HL-60 (cell line): Measurements from ENCODE around the gene HORMAD2.

Experiments
- CTCF ChIP-seq: IDR thresholded peaks from one replicate; pipeline ENCODE4 v1.5.1; 2011; ENCODE audit warnings: low read length, control low read depth, inconsistent platforms; ENCODE audit not compliant: insufficient read depth
- TF ChIP-seq, protein P1 (sequence below): IDR thresholded peaks from 2 replicates; pipeline ENCODE4 v1.6.1; 2012; ENCODE audit warnings: low read depth; ENCODE audit not compliant: insufficient replicate concordance

DNA sequence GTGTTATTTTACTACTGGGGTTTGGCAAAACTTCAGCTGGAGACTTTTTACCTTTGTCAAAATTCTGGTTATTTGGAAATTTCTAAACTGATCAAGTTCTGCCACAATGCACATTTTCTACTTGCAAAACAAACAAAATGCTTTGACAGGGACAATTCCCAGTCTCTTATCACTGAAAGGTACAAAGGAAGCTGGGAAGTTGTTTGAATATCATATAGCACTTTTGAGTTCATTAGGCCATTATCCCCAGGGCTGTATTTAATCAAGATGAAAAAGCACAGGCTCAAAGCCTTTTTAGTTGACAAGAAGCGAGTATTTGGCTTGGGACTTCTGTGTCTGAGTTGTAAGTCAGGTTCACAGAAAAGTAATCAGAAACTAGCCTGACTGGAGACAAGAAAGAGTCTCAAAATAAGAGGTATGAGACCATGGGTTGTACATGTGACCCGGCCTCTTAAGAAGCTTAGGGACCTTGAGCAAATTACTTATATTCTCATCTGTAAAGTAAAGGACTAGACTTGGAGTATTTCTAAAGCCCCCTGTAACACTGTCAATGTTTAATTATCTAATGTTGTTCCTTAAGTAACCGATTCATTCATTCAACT lies 2.9 kb upstream of the HORMAD2 start:
- no peak for TF ChIP-seq CTCF
- TF ChIP-seq, protein P1, sequence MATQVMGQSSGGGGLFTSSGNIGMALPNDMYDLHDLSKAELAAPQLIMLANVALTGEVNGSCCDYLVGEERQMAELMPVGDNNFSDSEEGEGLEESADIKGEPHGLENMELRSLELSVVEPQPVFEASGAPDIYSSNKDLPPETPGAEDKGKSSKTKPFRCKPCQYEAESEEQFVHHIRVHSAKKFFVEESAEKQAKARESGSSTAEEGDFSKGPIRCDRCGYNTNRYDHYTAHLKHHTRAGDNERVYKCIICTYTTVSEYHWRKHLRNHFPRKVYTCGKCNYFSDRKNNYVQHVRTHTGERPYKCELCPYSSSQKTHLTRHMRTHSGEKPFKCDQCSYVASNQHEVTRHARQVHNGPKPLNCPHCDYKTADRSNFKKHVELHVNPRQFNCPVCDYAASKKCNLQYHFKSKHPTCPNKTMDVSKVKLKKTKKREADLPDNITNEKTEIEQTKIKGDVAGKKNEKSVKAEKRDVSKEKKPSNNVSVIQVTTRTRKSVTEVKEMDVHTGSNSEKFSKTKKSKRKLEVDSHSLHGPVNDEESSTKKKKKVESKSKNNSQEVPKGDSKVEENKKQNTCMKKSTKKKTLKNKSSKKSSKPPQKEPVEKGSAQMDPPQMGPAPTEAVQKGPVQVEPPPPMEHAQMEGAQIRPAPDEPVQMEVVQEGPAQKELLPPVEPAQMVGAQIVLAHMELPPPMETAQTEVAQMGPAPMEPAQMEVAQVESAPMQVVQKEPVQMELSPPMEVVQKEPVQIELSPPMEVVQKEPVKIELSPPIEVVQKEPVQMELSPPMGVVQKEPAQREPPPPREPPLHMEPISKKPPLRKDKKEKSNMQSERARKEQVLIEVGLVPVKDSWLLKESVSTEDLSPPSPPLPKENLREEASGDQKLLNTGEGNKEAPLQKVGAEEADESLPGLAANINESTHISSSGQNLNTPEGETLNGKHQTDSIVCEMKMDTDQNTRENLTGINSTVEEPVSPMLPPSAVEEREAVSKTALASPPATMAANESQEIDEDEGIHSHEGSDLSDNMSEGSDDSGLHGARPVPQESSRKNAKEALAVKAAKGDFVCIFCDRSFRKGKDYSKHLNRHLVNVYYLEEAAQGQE: no peak
